ENCODE measurements around the gene NHLRC1.

The NHLRC1 gene

GRCh38 chr6:18072841-18073240 is 49.6 kb downstream of the NHLRC1 start:
- no peak for DNase-seq (ENCODE audit: low read depth)
- no peak overlapping the region for H3K4me3 ChIP-seq (ENCODE audit: low read depth, low read length)
- TF ChIP-seq, protein P1, sequence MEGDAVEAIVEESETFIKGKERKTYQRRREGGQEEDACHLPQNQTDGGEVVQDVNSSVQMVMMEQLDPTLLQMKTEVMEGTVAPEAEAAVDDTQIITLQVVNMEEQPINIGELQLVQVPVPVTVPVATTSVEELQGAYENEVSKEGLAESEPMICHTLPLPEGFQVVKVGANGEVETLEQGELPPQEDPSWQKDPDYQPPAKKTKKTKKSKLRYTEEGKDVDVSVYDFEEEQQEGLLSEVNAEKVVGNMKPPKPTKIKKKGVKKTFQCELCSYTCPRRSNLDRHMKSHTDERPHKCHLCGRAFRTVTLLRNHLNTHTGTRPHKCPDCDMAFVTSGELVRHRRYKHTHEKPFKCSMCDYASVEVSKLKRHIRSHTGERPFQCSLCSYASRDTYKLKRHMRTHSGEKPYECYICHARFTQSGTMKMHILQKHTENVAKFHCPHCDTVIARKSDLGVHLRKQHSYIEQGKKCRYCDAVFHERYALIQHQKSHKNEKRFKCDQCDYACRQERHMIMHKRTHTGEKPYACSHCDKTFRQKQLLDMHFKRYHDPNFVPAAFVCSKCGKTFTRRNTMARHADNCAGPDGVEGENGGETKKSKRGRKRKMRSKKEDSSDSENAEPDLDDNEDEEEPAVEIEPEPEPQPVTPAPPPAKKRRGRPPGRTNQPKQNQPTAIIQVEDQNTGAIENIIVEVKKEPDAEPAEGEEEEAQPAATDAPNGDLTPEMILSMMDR (IDR thresholded peaks at IDR 0.05; ENCODE audit: low read depth, low read length, missing control alignments): no peak

GRCh38 chr6:18070486-18070885 is 52.0 kb downstream of the NHLRC1 start:
- TF ChIP-seq, protein P1 (IDR thresholded peaks at IDR 0.05; ENCODE audit: low read depth, low read length, missing control alignments): no peak
- DNase-seq (ENCODE audit: low read depth): no peak
- no peak overlapping the region for H3K4me3 ChIP-seq (ENCODE audit: low read depth, low read length)

Data from GM12864 (cell line).